HEK293T (cell line): ENCODE data around the gene GJC1.

Experiments
- ELF4 ChIP-seq: fragments of 450-650 bp; IDR thresholded peaks from 2 replicates; pipeline ENCODE4 v1.6.1; 2017; ENCODE audit warnings: antibody characterized with exemption
- FOXA1 ChIP-seq: fragments of 450-650 bp; IDR thresholded peaks from 2 replicates; pipeline ENCODE4 v1.6.1; 2016; ENCODE audit warnings: mild to moderate bottlenecking
- FOXM1 ChIP-seq: fragments of 450-650 bp; IDR thresholded peaks from 2 replicates; pipeline ENCODE4 v1.6.1; 2017; ENCODE audit warnings: mild to moderate bottlenecking, borderline replicate concordance
- LEF1 ChIP-seq: fragments of 450-650 bp; IDR thresholded peaks from 2 replicates; pipeline ENCODE4 v1.6.1; 2017; ENCODE audit warnings: mild to moderate bottlenecking, borderline replicate concordance
- NFRKB ChIP-seq: fragments of 450-650 bp; IDR thresholded peaks from 2 replicates; pipeline ENCODE4 v1.6.1; 2016; ENCODE audit warnings: mild to moderate bottlenecking, moderate library complexity
- PKNOX1 ChIP-seq: fragments of 450-650 bp; IDR thresholded peaks from 2 replicates; pipeline ENCODE4 v1.6.1; 2016
- SP1 ChIP-seq: fragments of 450-650 bp; IDR thresholded peaks from 2 replicates; pipeline ENCODE4 v1.6.1; 2017
- SUZ12 ChIP-seq: fragments of 450-650 bp; IDR thresholded peaks from 2 replicates; pipeline ENCODE4 v1.6.1; 2016; ENCODE audit warnings: mild to moderate bottlenecking
- ZNF384 ChIP-seq: fragments of 450-650 bp; IDR thresholded peaks from 2 replicates; pipeline ENCODE4 v1.6.1; 2016

DNA sequence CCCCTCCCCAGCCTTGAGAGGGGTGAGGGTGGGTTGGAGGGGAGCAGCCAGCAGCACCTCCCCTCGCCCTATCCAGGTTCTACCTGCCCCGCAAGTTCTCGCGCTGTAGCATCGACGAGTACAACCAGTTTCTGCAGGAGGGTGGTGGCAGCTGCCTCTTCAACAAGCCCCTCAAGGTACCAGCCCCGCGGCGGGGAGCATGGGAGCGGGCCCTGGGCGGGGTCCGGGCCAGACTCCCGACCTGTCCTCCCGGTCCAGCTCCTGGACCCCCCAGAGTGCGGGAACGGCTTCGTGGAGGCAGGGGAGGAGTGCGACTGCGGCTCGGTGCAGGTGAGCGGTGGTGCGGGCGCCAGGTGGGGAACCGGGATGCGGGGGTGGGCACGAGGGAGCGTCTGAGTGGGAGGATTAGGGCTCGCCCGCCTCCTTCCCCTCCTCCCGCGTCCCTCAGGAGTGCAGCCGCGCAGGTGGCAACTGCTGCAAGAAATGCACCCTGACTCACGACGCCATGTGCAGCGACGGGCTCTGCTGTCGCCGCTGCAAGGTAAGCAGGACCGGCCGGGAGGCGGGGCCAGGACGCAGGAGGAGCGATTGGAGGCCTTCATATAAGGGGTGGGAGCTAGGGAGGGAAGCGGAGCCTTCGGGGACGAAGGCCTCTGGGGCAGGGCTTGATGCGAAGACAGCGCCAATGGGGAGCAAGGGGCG is 54.8 kb downstream of the GJC1 start:
- TF ChIP-seq ZNF384, result no peak
- no peak for TF ChIP-seq FOXA1
- TF ChIP-seq FOXM1, result no peak
- TF ChIP-seq LEF1, result no peak
- TF ChIP-seq SP1, result no peak
- TF ChIP-seq SUZ12, result no peak
- no peak; the same call in 1 of the 2 replicates for TF ChIP-seq PKNOX1
- no peak for TF ChIP-seq ELF4
- TF ChIP-seq NFRKB, result no peak
